GM18867 (cell line): Measurements from ENCODE around the gene ACOX2.

Experiments used
- ATAC-seq: cut with Tn5 transposase; IDR thresholded peaks from one replicate; pipeline ENCODE4 v1.9.1; 2021; ENCODE audit warnings: mild to moderate bottlenecking, moderate library complexity; ENCODE audit not compliant: unreplicated experiment

The ACOX2 gene

GRCh38 chr3:58514405-58514804 lies 22.6 kb downstream of the ACOX2 start:
- no peak for ATAC-seq

- no peak for ATAC-seq
These were observed 28.6 kb downstream of the ACOX2 start for GRCh38 chr3:58508437-58508836.

- no peak for ATAC-seq
These were observed 29.5 kb downstream of the ACOX2 start for GRCh38 chr3:58507356-58508078.

- no peak for ATAC-seq
These were observed 34.1 kb downstream of the ACOX2 start for GRCh38 chr3:58502872-58503271.

- ATAC-seq: no peak
These were observed 39.9 kb downstream of the ACOX2 start for GRCh38 chr3:58497097-58497496.

GRCh38 chr3:58496206-58496857 lies 40.7 kb downstream of the ACOX2 start:
- no peak for ATAC-seq

GRCh38 chr3:58495101-58495500 lies 41.9 kb downstream of the ACOX2 start:
- no peak for ATAC-seq

- ATAC-seq: no peak
These were observed 42.9 kb downstream of the ACOX2 start for GRCh38 chr3:58494107-58494506.

- ATAC-seq: peak; percentile 21
These were observed 44.5 kb downstream of the ACOX2 start for GRCh38 chr3:58492494-58492905.

- ATAC-seq: peak; percentile 91
These were observed 45.2 kb downstream of the ACOX2 start, which contains the start of gene KCTD6 for GRCh38 chr3:58491506-58492402. TSS of gene KCTD6 (plus strand) at chr3:58492096. CDS start at chr3:58498756, 6,660 bp downstream.

GRCh38 chr3:58490860-58491501 lies 46.0 kb downstream of the ACOX2 start:
- no peak for ATAC-seq

GRCh38 chr3:58488967-58489366 lies 48.0 kb downstream of the ACOX2 start:
- no peak for ATAC-seq

- no peak for ATAC-seq
These were observed 49.7 kb downstream of the ACOX2 start for GRCh38 chr3:58487140-58487886.

- ATAC-seq: no peak
These were observed 51.1 kb downstream of the ACOX2 start for GRCh38 chr3:58485801-58486435.

- ATAC-seq: no peak
These were observed 52.3 kb downstream of the ACOX2 start for GRCh38 chr3:58484722-58485069.

- ATAC-seq: no peak
These were observed 52.8 kb downstream of the ACOX2 start for GRCh38 chr3:58484045-58484721.

- no peak for ATAC-seq
These were observed 53.9 kb downstream of the ACOX2 start for GRCh38 chr3:58482917-58483636.

GRCh38 chr3:58480309-58480708 lies 56.7 kb downstream of the ACOX2 start:
- no peak for ATAC-seq

GRCh38 chr3:58478781-58479180 lies 58.2 kb downstream of the ACOX2 start:
- ATAC-seq: no peak
